H1 (cell line): ENCODE results near the gene AP1M2.

Source experiments
- CHD2 ChIP-seq: IDR thresholded peaks from 2 replicates; pipeline ENCODE4 v1.6.1; 2012; ENCODE audit warnings: low read length, improper control_type of control experiment
- CTCF ChIP-seq, 3 experiments: IDR thresholded peaks; 1 replicate in 2 of 3; 2 replicates in 1 of 3; pipeline versions ENCODE4 v1.5.1 to v1.6.1; 2011; ENCODE audit warnings: low read length in 3 of 3, mild to moderate bottlenecking in 3 of 3, inconsistent platforms in 2 of 3, low read depth in 1 of 3, moderate library complexity in 1 of 3; ENCODE audit not compliant: insufficient read depth in 1 of 3; ENCODE audit errors: control extremely low read depth in 1 of 3
- EZH2 ChIP-seq: fragments of 200-600 bp; sonication (generic); IDR thresholded peaks from 2 replicates; pipeline ENCODE4 v1.7.1; 2012; ENCODE audit warnings: low read depth, mild to moderate bottlenecking, moderate library complexity, low read length, inconsistent platforms; ENCODE audit not compliant: severe bottlenecking
- GABPA ChIP-seq: IDR thresholded peaks from 2 replicates; pipeline ENCODE4 v1.6.1; 2011; ENCODE audit warnings: mild to moderate bottlenecking, low read length, moderate library complexity, borderline replicate concordance; ENCODE audit not compliant: insufficient read depth
- JUN ChIP-seq: IDR thresholded peaks from 2 replicates; pipeline ENCODE4 v1.6.1; 2011; ENCODE audit warnings: low read depth, mild to moderate bottlenecking, improper control_type of control experiment, low read length
- RAD21 ChIP-seq, 2 experiments: IDR thresholded peaks in 1 of 2; conservative IDR thresholded peaks in 1 of 2; 2 replicates each; pipeline ENCODE4 v1.6.1; 2011; ENCODE audit warnings: low read depth in 2 of 2, low read length in 2 of 2, improper control_type of control experiment in 1 of 2, inconsistent platforms in 1 of 2, mild to moderate bottlenecking in 1 of 2, moderate library complexity in 1 of 2
- SP1 ChIP-seq: IDR thresholded peaks from 2 replicates; pipeline ENCODE4 v1.6.1; 2011; ENCODE audit warnings: low read depth, low read length
- TEAD4 ChIP-seq: IDR thresholded peaks from 2 replicates; pipeline ENCODE4 v1.6.1; 2012; ENCODE audit warnings: low read depth, low read length, inconsistent platforms, mixed read lengths

GRCh38 chr19:10532457-10532856 is 54.7 kb downstream of the AP1M2 start:
- TF ChIP-seq CTCF (IDR thresholded peaks at IDR 0.05; ENCODE audit: control extremely low read depth in 1 of 3, insufficient read depth in 1 of 3, low read depth in 1 of 3, low read length in 3 of 3): no peak
- TF ChIP-seq GABPA: no peak
- no peak for TF ChIP-seq TEAD4
- TF ChIP-seq EZH2: no peak
- TF ChIP-seq RAD21 (IDR thresholded peaks at IDR 0.05 in 1 of 2, conservative IDR thresholded peaks at IDR 0.05 in 1 of 2; ENCODE audit: low read depth in 2 of 2, low read length in 2 of 2): no peak
- no peak for TF ChIP-seq JUN
- TF ChIP-seq SP1: no peak
- no peak for TF ChIP-seq CHD2
